IMR-90 (cell line): ENCODE results near the gene TSC22D3. TPM values are rescaled to one million over a fixed set of nuclear protein-coding genes. Genes with fewer than 3 reads are reported as not detected.

Experiments
- ATAC-seq: fragments of 200-7000 bp; cut with Tn5 transposase; 2 replicates; pipeline ENCODE4 v1.9.1; 2020; ENCODE audit warnings: low read depth, mild to moderate bottlenecking, moderate library complexity
- BruUV-seq: library from RNA; stranded (reverse); fragments of 400-500 nt; replicated peaks from 2 replicates; lab custom pipeline; 2021; lab: Mats Ljungman, UMichigan
- CTCF ChIA-PET: fragments of 300-600 bp; formaldehyde crosslinking; extraction: SDS; loops from one replicate; lab custom pipeline; 2021; ENCODE audit warnings: antibody characterized with exemption; lab: Yijun Ruan, JAX
- POLR2A ChIA-PET: fragments of 300-600 bp; sonication (Branson Sonifier 250); formaldehyde crosslinking; loops from one replicate; lab custom pipeline; 2022; ENCODE audit warnings: antibody characterized with exemption; ENCODE audit not compliant: unreplicated experiment; lab: Charles Lee
- DNase-seq: peaks from one replicate; pipeline ENCODE4 v3.0.0; 2013
- H2AFZ ChIP-seq: replicated peaks from 2 replicates; pipeline ENCODE3; 2013; ENCODE audit warnings: low read length, mild to moderate bottlenecking; ENCODE audit not compliant: poor library complexity
- H2AK5ac ChIP-seq: 2 replicates; pipeline ENCODE4 v1.6.1; 2013; ENCODE audit warnings: low read depth, low read length, inconsistent platforms
- H2AK9ac ChIP-seq: replicated peaks from 2 replicates; pipeline ENCODE3; 2013; ENCODE audit warnings: mild to moderate bottlenecking, low read depth, low read length, moderate library complexity; ENCODE audit not compliant: poor library complexity
- H2BK120ac ChIP-seq: 2 replicates; pipeline ENCODE4 v1.6.1; 2013; ENCODE audit warnings: low read depth, low read length, inconsistent platforms
- H2BK15ac ChIP-seq: 3 replicates; pipeline ENCODE4 v1.6.1; 2013; ENCODE audit warnings: low read depth, low read length, inconsistent platforms
- H2BK20ac ChIP-seq: 2 replicates; pipeline ENCODE4 v1.6.1; 2013; ENCODE audit warnings: low read depth, mild to moderate bottlenecking, inconsistent platforms, low read length, moderate library complexity
- H2BK5ac ChIP-seq: 2 replicates; pipeline ENCODE4 v1.6.1; 2013; ENCODE audit warnings: mild to moderate bottlenecking, low read depth, low read length, inconsistent platforms; ENCODE audit not compliant: poor library complexity, severe bottlenecking
- H3K14ac ChIP-seq: replicated peaks from 2 replicates; pipeline ENCODE4 v1.6.1; 2013; ENCODE audit warnings: low read depth, low read length, inconsistent platforms
- H3K18ac ChIP-seq: 2 replicates; pipeline ENCODE4 v1.6.1; 2013; ENCODE audit warnings: low read depth, low read length, control low read depth
- H3K23ac ChIP-seq: 2 replicates; pipeline ENCODE4 v1.6.1; 2013; ENCODE audit warnings: low read depth, low read length, inconsistent platforms
- H3K27ac ChIP-seq: 2 replicates; pipeline ENCODE4 v1.5.1; 2013; ENCODE audit warnings: mild to moderate bottlenecking, control low read depth, low read length; ENCODE audit not compliant: insufficient read depth
- H3K27me3 ChIP-seq: 2 replicates; pipeline ENCODE4 v1.6.1; 2013; ENCODE audit warnings: low read length; ENCODE audit not compliant: control insufficient read depth, insufficient read depth
- H3K36me3 ChIP-seq: 2 replicates; pipeline ENCODE4 v1.6.1; 2013; ENCODE audit warnings: low read length, mixed read lengths; ENCODE audit not compliant: control insufficient read depth, insufficient read depth
- H3K4ac ChIP-seq: 2 replicates; pipeline ENCODE4 v1.6.1; 2013; ENCODE audit warnings: low read depth, low read length, inconsistent platforms
- H3K4me1 ChIP-seq: 2 replicates; pipeline ENCODE4 v1.6.1; 2013; ENCODE audit warnings: low read length, mixed read lengths; ENCODE audit not compliant: control insufficient read depth, insufficient read depth
- H3K4me2 ChIP-seq: 2 replicates; pipeline ENCODE4 v1.6.1; 2013; ENCODE audit warnings: low read depth, mild to moderate bottlenecking, control low read depth, low read length, moderate library complexity
- H3K4me3 ChIP-seq: 2 replicates; pipeline ENCODE4 v1.5.1; 2013; ENCODE audit warnings: low read depth, mild to moderate bottlenecking, control low read depth, low read length, moderate library complexity; ENCODE audit not compliant: insufficient read depth
- H3K56ac ChIP-seq: 2 replicates; pipeline ENCODE4 v1.6.1; 2013; ENCODE audit warnings: low read length, inconsistent platforms; ENCODE audit not compliant: insufficient read depth; ENCODE audit errors: extremely low read depth
- H3K79me1 ChIP-seq, 2 experiments: 2 replicates each; pipeline ENCODE4 v1.6.1; 2013; ENCODE audit warnings: low read length in 2 of 2, inconsistent platforms in 1 of 2, low read depth in 1 of 2
- H3K9ac ChIP-seq: 2 replicates; pipeline ENCODE4 v1.6.1; 2013; ENCODE audit warnings: low read depth, low read length, control low read depth
- H3K9me1 ChIP-seq: 2 replicates; pipeline ENCODE4 v1.6.1; 2013; ENCODE audit warnings: low read length, inconsistent platforms; ENCODE audit not compliant: insufficient read depth
- H3K9me3 ChIP-seq: 2 replicates; pipeline ENCODE4 v1.6.1; 2013; ENCODE audit warnings: low read length; ENCODE audit not compliant: control insufficient read depth, insufficient read depth
- H4K20me1 ChIP-seq: 2 replicates; pipeline ENCODE4 v1.6.1; 2013; ENCODE audit warnings: low read length, inconsistent platforms; ENCODE audit not compliant: insufficient read depth
- H4K5ac ChIP-seq: 2 replicates; pipeline ENCODE4 v1.6.1; 2013; ENCODE audit warnings: mild to moderate bottlenecking, low read depth, low read length, control low read depth
- H4K8ac ChIP-seq, 2 experiments: 2 replicates each; pipeline ENCODE4 v1.6.1; 2013; ENCODE audit warnings: low read depth in 2 of 2, low read length in 2 of 2, control low read depth in 1 of 2, inconsistent platforms in 1 of 2
- H4K91ac ChIP-seq: 2 replicates; pipeline ENCODE4 v1.6.1; 2013; ENCODE audit warnings: low read depth, low read length, inconsistent platforms; ENCODE audit not compliant: insufficient read depth
- CHD1 ChIP-seq: IDR thresholded peaks from 2 replicates; pipeline ENCODE4 v1.6.1; 2012; ENCODE audit warnings: low read depth, low read length, improper control_type of control experiment
- ELK1 ChIP-seq: fragments of 150-350 bp; IDR thresholded peaks from 2 replicates; pipeline ENCODE4 v1.6.1; 2016; ENCODE audit warnings: low read depth, mild to moderate bottlenecking, low read length, moderate library complexity, borderline replicate concordance
- FOS ChIP-seq: fragments of 150-350 bp; IDR thresholded peaks from 2 replicates; pipeline ENCODE4 v1.6.1; 2016; ENCODE audit warnings: low read depth, low read length
- MAZ ChIP-seq: IDR thresholded peaks from 2 replicates; pipeline ENCODE4 v1.6.1; 2012; ENCODE audit warnings: low read depth, mild to moderate bottlenecking, low read length, improper control_type of control experiment, moderate library complexity, borderline replicate concordance
- MXI1 ChIP-seq: IDR thresholded peaks from 2 replicates; pipeline ENCODE4 v1.6.1; 2012; ENCODE audit warnings: low read depth, mild to moderate bottlenecking, low read length, moderate library complexity, borderline replicate concordance
- NFE2L2 ChIP-seq: fragments of 150-350 bp; IDR thresholded peaks from 2 replicates; pipeline ENCODE4 v1.6.1; 2016; ENCODE audit warnings: low read depth, mild to moderate bottlenecking, low read length
- RCOR1 ChIP-seq: IDR thresholded peaks from 2 replicates; pipeline ENCODE4 v1.6.1; 2012; ENCODE audit warnings: mild to moderate bottlenecking, low read length, improper control_type of control experiment; ENCODE audit not compliant: insufficient replicate concordance
- SMC3 ChIP-seq: fragments of 150-350 bp; IDR thresholded peaks from 2 replicates; pipeline ENCODE4 v1.6.1; 2016; ENCODE audit warnings: low read depth, mild to moderate bottlenecking, antibody characterized with exemption, low read length, moderate library complexity
- USF2 ChIP-seq: fragments of 150-350 bp; IDR thresholded peaks from 2 replicates; pipeline ENCODE4 v1.6.1; 2017; ENCODE audit warnings: mild to moderate bottlenecking, antibody characterized with exemption, low read length, low read depth
- WGBS, 2 experiments: methylation state at CpG; one replicate each; pipeline versions ENCODE4 v1.1.5 to v1.1.7; 2013; ENCODE audit warnings: missing lambda C conversion rate in 2 of 2; ENCODE audit not compliant: insufficient read length in 1 of 2; ENCODE audit errors: extremely low coverage in 2 of 2; 5-methylcytosine and 5-hydroxymethylcytosine counted together
- dilution Hi-C: fragments of 300-500 bp; cut with HindIII; formaldehyde crosslinking; loops from one replicate; pipeline ENCODE4 v1.14.3; 2018; ENCODE audit warnings: low sequenced_read_pairs; ENCODE audit not compliant: unreplicated experiment
- in situ Hi-C: fragments of 300-500 bp; cut with MboI; formaldehyde crosslinking; loops from 3 replicates; pipeline ENCODE4 v1.14.3; 2019; ENCODE audit warnings: low sequenced_read_pairs, inconsistent platforms, mixed read lengths
- intact Hi-C: fragments of 100-400 bp; cut with micrococcal nuclease; formaldehyde crosslinking; loops from 2 replicates; pipeline ENCODE4 v1.10.0; 2022
- polyA plus RNA-seq, 3 experiments: library from polyadenylated mRNA; depleted of rRNA; stranded (reverse); fragments of >200 nt; gene quantifications; 2 replicates each; pipeline ENCODE4 v1.2.3, GENCODE V29; 2012; ENCODE audit warnings: low replicate concordance in 1 of 3
- total RNA-seq: library from RNA; depleted of rRNA; stranded (reverse); fragments of >200 nt; gene quantifications from 2 replicates; pipeline ENCODE4 v1.2.3, GENCODE V29; 2012
- TF ChIP-seq, protein P1 (sequence below): conservative IDR thresholded peaks from 2 replicates; pipeline ENCODE4 v1.5.1; 2012; ENCODE audit warnings: mild to moderate bottlenecking, low read depth, low read length, improper control_type of control experiment

Gene TSC22D3
- total and polyA plus RNA-seq, 2 of the 4 experiments (the other 2 are of a cell fraction) = 9.9 to 14.0 TPM

GRCh38 chrX:107686026-107686425 is 89.6 kb downstream of the TSC22D3 start:
- H4K91ac ChIP-seq = no peak overlapping the region
- DNase-seq (no peak), ATAC-seq (no peak)
- no peak overlapping the region for H3K27ac ChIP-seq
- peaks cover 30% of the 10 kb centered on the region for H3K27me3 ChIP-seq
- no peak overlapping the region for H3K18ac ChIP-seq
- H3K4me2 ChIP-seq = no peak overlapping the region
- H4K8ac ChIP-seq = no peak overlapping the region
- TF ChIP-seq CHD1 (no peak), FOS (no peak), SMC3 (no peak), USF2 (no peak), NFE2L2 (no peak), MAZ (no peak), ELK1 (no peak), MXI1 (no peak), RCOR1 (no peak)
- TF ChIP-seq, protein P1, sequence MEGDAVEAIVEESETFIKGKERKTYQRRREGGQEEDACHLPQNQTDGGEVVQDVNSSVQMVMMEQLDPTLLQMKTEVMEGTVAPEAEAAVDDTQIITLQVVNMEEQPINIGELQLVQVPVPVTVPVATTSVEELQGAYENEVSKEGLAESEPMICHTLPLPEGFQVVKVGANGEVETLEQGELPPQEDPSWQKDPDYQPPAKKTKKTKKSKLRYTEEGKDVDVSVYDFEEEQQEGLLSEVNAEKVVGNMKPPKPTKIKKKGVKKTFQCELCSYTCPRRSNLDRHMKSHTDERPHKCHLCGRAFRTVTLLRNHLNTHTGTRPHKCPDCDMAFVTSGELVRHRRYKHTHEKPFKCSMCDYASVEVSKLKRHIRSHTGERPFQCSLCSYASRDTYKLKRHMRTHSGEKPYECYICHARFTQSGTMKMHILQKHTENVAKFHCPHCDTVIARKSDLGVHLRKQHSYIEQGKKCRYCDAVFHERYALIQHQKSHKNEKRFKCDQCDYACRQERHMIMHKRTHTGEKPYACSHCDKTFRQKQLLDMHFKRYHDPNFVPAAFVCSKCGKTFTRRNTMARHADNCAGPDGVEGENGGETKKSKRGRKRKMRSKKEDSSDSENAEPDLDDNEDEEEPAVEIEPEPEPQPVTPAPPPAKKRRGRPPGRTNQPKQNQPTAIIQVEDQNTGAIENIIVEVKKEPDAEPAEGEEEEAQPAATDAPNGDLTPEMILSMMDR = no peak
- H2BK15ac ChIP-seq = no peak overlapping the region
- no peaks in the 10 kb centered on the region for H3K9me3 ChIP-seq
- H2BK120ac ChIP-seq = no peak overlapping the region
- H3K14ac ChIP-seq = no peak overlapping the region
- no peaks in the 10 kb centered on the region for H4K20me1 ChIP-seq
- H3K23ac ChIP-seq = no peak overlapping the region
- H3K4me1 ChIP-seq = no peaks in the 10 kb centered on the region
- no TSS peak for BruUV-seq
- H4K5ac ChIP-seq = no peak overlapping the region
- no peaks in the 10 kb centered on the region for H3K79me1 ChIP-seq
- no peaks in the 10 kb centered on the region for H3K36me3 ChIP-seq
- peak overlapping the region; percentile 37 for H2AFZ ChIP-seq
- intact Hi-C loops = no loop called here
- dilution Hi-C loops = no loop called here
- ChIA-PET POLR2A (no interaction called here), CTCF (no interaction called here)
- no peak overlapping the region for H3K9ac ChIP-seq
- no peak overlapping the region for H2AK9ac ChIP-seq
- H3K4me3 ChIP-seq = no peak overlapping the region
- H2BK5ac ChIP-seq = no peak overlapping the region
- 40% methylated on average over 1 of the region's 3 CpGs; no CpG with 5 or more reads in 1 of the 2 experiments for WGBS, 2 experiments
- no peaks in the 10 kb centered on the region for H3K9me1 ChIP-seq
- no peak overlapping the region for H2AK5ac ChIP-seq
- in situ Hi-C loops = no loop called here
- H3K56ac ChIP-seq = no peak overlapping the region
- no peak overlapping the region for H3K4ac ChIP-seq
- no peak overlapping the region for H2BK20ac ChIP-seq
